Measurements from ENCODE around the gene PPP2R3C.

DNA sequence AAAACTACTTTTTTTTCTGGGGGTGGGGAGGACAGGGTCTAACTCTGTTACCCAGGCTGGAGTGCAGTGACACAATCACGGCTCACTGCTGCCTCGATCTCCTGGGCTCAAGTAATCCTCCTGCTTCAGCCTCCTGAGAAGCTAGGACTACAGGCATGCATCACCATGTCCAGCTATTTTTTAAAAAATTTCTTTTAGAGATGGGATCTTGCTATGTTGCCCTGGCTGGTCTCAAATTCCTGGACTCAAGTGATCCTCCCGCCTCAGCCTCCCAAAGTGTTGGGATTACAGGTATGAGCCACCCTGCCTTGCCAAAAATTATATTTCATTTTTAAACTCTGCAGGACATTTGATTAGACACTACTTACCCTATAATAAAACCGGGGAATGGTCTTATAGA is 5.5 kb downstream of the PPP2R3C start:
- TF ChIP-seq EZH2 (IDR thresholded peaks at IDR 0.05; ENCODE audit: insufficient read depth, poor library complexity, severe bottlenecking), result no peak
- no peak for TF ChIP-seq EZH2phosphoT487 (IDR thresholded peaks at IDR 0.05; ENCODE audit: insufficient read depth, low read depth)
